Urothelium cell line (cell line): ENCODE results near the gene FAM9B.

ENCODE experiments used
- DNase-seq: peaks from one replicate; pipeline ENCODE4 v3.0.0; 2011; ENCODE audit warnings: low spot score, mixed read lengths
- FAIRE-seq: peaks from 2 replicates; lab custom pipeline; 2011; peaks lifted over from hg19 to GRCh38; lab: Jason Lieb, UNC

The FAM9B gene

DNA sequence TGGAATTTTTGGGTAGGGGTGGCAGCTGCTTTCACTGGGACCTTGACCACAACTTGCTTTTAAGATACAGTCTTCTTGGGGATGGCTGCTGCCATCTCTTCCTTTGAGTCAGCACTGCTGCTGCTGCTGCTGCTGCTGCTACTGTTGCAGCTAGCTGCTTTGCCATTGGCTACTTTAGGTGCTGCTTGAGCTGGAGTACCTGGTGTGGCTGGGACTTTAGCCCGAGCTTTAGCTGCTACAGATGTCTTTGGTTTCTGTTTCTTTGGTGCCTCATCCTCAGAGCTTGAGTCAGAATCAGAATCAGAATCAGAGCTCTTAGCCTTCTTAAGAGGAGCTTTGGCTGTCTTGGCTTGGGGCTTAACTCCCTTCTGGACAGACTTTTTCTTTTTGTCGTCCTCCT lies 52.2 kb downstream of the FAM9B start:
- FAIRE-seq (no peak), DNase-seq (no peak)

DNA sequence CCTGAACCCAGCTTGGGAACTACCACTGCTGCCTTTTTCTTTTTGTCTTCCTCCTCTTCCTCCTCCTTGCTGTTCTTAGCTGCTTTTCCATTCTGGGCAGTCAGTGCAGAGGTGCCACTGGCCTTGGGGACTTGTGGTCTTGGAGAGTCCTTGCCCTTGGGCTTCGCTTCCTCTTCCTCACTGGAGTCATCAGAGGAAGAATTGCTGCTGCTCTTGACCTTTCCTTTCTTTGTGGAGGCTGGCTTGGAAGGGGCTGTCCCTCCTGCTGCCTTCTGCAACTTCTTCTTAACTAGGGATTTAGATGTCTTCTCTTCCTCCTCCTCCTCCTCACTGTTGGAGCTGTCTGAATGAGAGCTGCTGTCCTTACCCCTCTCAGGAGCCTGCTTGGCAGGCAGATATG lies 53.2 kb downstream of the FAM9B start:
- FAIRE-seq (no peak), DNase-seq (no peak)
